LoVo (cell line): Measurements from ENCODE around the gene ALDOC.
"Not testable (repeated sequence)": the region's sequence is repeated elsewhere in the genome, so short reads cannot be mapped to it uniquely, and the experiment has no call there.

Source experiments
- DNase-seq: peaks from one replicate; pipeline ENCODE4 v3.0.0-alpha.2; 2016; ENCODE audit warnings: low spot score

ALDOC gene

DNA sequence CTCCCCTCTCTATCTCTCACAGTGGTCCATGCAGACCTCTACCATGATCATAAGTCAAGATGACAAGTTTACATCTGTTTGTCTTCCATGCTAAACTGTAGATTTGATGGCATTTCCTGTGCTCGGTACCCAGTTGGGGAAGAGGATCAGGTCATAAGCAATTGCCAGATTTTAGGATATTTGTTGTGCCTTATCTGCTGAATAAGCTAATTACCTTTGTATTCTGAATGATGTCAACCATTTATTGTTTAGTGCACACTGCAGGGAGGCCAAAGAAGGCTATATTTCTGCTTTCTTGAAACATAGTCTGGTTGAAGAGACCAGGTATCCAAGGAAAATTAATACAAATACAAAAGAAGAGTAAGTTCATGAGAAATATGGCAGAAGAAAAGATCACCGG is 5.8 kb upstream of the ALDOC start:
- no peak for DNase-seq

DNA sequence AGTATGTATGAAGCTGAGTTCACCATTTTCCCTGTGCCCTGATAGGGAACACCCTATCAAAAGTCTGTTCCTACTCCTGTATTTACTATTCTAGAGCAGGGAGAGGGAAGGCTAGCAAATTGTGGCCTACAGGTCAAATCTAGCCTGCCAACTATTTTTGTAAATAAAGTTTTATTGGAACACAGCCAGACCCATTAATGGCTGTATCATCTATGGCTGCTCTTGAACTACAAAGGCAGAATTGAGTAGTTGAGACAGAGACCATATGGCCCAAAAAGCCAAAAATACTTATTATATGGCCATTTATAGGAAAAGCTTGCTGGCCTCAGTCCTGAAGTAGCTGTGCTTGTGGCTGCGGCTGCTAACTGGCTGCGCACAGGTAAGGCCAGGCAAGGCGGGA is 4.3 kb upstream of the ALDOC start:
- no peak for DNase-seq

GRCh38 chr17:28579526-28579925 is 2.8 kb upstream of the ALDOC start:
- no peak for DNase-seq

- DNase-seq = no peak
Measured at GRCh38 chr17:28578246-28579195, 1.8 kb upstream of the ALDOC start.

- DNase-seq = no peak
Measured at GRCh38 chr17:28577466-28577824, 750 bp upstream of the ALDOC start.

DNA sequence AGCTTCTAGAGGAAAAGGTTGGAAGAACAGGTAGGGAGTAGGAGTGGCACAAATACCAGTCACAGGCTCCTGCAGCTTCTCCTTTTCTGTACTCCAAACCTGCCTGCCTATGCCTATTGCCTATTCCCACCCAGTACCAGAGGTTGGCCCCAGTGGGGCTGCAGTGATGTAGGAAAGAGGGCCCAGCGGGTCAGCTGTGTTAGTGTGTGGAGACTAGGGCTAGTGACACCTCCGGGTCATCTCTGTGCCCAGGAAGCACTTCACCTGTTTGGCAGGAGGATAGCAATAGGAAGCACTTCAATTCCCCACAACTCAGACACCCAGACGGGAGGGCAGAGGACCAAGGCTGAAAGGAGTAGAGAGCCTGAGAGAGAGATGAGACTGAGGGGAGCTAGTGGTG is 679 bp downstream of the ALDOC start:
- not testable (repeated sequence) for DNase-seq

DNA sequence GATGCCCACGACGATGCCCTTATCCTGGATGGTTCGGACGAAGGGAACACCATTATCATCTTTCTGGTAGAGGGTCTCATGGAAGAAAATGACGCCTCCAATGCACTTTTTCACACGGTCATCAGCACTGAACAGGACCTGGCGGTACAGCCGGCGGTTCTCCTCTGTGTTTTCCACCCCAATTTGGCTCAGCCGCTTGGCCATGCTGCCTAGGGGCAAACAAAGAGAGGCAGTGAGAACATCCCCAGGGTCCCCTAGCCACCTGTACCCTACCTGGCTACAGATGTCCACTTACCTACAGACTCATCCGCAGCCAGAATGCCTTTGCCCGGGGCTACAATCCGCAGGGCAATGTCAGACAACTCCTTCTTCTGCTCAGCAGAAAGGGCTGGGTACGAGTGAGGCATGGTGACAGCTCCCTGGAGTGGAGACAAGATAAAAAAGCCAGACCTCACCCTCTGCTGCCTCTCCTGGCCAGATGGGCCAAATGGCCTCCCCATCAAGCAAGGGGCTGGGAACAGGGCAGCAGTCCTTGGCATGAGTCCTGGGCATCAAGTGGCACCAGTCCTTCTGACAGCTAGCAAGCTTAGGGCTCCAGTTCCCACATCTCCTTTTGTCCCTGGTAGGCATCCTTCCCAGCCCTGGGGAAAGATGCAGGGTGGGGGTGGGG is 1.4 kb downstream of the ALDOC start:
- DNase-seq = no peak

GRCh38 chr17:28574526-28574925 is 2.2 kb downstream of the ALDOC start:
- DNase-seq = no peak

- no peak for DNase-seq
Measured at GRCh38 chr17:28573966-28574480, 2.7 kb downstream of the ALDOC start.

- DNase-seq = no peak
Measured at GRCh38 chr17:28573521-28573920, 3.2 kb downstream of the ALDOC start.

DNA sequence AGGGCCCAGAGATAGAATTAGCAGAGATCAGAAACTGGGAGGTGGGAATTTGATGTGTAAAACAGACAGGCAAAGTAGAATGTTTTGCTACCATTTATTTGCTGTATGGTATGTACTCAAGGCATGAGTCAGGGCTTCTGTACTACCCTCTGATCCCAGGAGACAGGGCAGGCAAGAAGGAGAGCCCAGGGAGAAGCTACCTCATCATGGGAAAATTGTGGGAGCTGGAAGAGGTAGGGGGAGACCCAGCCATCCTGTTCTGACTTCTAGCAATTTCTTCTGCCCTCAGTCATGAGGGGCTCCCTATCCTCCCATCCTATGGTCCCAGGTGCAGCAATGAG is 3.7 kb downstream of the ALDOC start:
- no peak for DNase-seq

DNA sequence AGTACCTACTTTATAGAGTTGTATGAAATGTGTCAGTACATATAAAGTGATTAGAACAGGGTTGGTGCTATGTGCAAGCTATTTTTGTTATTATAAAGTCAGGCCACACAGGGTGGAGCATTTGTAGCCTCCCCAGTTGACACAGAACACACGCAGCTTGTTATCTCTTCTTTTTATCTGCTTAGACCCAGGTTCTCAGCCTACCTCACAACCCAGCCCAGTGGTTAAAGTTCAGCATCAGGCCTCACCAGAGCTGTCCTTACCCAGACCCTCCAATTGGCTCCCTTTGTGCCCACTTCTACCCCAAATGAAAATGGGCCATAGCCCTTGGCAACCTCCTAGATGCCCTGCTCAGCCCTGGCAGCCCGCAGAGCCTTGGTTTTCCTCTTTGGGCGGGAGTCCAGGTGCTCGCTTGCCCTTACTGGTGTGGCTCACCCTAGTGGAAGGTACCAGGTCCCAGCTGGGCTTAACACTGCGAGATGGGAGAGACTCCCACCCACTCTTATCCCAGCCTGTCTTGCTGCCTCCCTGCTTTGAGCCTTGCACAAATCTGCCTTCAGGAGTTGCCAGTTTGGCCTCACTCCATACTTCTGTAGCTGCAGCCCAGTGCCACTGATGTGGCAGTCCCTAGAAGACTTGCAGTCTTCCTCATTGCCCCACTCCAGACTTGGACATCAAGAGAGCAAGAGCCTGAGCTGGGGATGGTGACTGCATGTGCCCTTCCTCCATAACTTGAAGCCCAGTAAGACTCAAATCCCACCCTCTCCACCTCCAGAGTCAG is 4.2 kb downstream of the ALDOC start:
- no peak for DNase-seq

DNA sequence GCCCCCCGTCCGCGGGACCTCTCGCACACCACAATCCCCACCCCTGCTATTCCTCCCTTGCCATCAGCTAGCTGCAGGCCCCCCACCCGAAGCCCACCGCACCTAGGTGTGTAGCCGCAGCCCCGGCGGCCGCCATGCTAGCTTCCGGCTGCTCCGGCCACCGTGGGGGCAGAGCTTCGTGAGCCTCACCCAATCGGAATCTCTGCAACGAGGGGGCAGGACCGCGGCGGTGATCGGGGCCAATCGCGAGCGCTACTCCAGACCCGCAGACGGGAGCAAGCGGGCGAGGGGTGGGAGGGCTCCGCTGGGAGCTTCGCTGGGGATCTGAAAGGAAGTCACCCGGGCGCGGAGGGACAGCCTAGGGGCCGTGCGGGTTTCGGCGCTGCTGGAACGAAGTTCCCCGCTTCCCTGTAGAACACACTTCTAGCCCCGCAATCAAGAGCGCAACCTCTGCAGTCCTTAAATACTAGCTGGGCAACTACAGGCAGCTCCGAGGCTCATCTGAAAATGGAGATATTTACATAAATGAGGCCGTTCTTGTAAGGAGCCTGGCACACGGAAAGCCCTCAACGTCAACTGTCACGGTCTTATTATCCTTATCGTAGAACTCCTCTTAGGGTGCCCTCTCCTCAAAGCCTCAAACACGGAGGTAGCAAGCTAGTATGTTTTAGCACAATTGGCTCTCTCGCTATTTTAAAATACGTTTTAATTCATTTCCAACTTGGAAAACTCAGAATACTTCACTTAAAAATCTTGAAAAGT is 5.2 kb downstream of the ALDOC start, which contains the start of gene PIGS:
TSS of gene PIGS (minus strand) at position 164 of the 762 bp plus-strand sequence. CDS start at position 136, 28 bp downstream.
- DNase-seq = peak; percentile 95

DNA sequence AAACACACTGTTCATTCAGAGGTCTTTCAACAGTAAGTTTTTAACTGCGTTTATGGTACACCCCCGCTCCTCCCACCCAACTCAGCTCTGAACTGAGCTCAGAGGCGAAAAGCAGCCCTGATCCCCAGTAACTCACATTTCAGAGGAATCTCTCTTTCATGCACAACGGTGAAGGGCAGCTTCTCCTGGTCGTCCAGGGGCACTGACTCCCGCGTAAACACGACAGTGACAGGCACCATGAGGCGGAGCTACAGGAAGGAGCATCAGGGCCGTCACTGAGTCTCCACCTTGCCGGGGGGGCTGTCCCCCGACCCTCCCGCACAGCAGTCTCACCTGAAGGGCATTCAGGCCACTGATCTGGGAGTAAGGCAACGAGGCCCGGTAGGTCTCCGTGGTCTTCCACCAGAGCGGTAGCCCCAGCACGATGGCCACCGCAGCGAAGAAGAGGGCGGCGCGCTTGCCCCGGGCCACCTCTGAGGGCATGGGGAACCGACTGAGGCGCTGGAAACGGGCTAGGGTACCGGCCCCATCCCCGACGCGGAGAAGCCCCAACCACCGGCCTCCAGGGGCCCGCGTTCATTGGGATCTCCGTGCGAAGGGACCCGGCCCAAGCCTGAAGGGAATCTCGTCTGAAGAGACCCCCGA is 5.9 kb downstream of the ALDOC start:
- peak; percentile 11 for DNase-seq

DNA sequence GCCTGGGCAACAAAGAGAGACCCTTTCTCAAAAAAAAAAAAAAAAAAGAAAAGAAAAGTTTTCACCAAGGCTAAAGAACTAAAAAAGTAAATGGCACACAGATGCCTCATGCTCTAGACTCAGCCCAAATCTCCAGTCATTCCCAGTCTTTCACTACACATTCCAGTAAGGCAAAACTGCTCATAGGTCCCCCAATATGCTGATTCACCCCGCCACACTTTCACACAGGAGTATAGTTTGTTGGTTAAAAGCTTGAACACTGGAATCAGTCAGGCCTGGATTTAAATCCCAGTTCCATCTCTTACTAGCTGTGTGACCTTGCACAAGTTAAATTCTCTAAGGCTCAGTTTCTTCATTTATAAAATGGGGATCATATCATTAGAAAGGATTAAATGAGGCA is 7.2 kb downstream of the ALDOC start:
- no peak for DNase-seq

GRCh38 chr17:28567604-28568003 is 9.1 kb downstream of the ALDOC start:
- DNase-seq = no peak

DNA sequence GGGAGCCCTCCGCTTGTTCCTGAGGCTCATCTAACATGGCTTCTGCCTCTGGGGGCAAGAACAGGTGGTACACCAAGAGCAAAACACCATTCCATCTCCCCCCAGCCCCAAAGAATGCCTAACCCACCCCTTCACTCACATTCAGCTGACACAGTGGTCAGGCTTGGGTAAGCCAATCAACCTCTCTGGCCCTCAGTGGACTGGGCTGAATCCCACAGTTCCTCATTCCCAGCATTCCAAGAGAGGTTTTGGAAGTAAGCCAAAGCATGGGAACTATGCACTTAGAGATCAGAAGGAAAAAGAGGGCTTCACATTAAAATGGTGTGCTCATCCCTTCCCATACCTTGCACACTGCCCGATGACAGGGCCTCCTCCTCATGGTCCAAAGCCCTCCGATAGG is 13.2 kb downstream of the ALDOC start:
- DNase-seq = peak; percentile 42

DNA sequence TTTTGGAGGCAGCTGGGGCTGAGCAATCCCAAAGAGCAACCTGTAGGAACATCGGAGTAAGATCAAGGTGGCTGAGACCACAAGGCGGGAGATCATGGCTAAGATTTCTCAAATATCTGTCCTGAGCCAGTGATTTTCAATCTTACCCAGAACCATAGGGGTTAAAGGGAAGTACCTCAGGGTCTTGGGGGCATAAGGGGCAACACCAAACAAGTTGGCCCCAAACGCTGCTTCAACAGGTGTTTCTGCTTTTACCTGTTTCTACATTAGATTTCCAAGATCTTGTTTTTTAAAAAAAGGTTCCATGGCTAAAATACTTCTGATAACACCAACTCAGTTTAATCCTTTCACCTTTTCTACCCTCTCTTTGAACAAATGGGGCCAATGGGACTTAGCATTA is 21.7 kb downstream of the ALDOC start:
- DNase-seq = no peak

DNA sequence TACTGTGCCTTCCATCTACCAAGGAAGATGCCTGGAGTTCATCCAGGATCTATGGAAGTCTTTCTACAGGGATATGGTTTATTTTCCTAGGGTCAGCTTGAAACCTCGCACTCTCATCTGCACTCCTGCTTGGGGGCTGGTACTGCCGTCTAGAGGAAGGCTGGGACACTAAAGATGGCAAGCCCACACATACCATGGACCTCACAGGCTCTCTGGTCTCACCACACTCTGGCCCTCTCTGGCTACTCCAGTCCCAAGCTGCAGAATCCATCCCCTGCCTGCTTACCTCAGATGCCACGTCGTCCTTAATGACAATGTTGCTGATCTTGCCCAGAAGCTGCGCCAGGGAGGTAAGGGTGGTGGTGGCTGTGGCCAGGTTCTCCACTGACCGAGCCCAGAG is 22.1 kb downstream of the ALDOC start:
- DNase-seq = no peak

DNA sequence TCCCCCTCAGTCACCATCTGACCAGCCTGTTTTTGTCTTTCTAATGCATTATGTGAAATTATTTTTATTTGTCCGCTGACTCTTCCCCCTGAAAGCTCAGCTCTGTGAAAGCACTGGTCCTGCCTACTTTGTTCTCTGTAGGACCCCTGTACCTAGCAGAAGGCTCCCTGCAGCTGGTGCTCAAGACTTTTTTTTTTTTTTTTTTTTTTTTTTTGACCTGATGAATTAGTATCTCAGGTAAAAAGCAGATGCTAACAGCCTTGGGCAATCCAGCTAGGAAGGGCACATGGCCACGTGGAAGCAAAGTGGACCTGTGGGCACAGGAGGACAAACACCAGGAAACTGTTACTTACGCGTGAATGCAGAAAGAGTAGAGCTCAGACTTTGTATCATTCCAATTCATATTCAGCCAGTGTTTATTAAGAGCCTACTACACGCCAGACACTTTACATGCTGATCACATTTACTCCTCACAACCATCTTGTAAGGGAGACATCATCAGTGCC is 23.6 kb downstream of the ALDOC start:
- DNase-seq = no peak
